ENCODE data around the gene GIT2.

Gene GIT2

DNA sequence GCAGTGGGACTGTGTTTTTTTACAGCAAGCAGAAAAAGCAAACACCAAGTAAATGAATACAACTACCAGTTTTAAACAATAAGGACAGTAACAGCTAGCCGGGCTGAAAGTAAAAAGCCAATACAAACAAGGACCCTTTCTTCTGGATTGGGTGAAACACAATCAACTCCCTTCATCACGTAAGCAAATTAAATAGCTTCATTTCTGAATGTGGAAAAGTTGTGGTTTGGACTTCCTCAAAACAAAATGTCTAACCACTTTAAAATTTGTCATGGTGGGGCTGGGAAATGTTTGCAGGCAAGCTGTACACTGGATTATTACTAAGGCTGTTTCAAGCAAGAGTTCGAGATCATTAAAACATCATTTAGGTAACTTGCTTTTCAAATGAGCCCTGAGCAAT, 48.6 kb downstream of the GIT2 start:
- Histone ChIP-seq H3K27me3 (replicated peaks) (no peaks in the 10 kb centered on the region), H3K4me3 (ENCODE audit: low read depth, low read length) (no peak overlapping the region), H3K36me3 (replicated peaks) (peaks cover 16% of the 10 kb centered on the region), H3K27ac (peak overlapping the region; percentile 9)
- DNase-seq: no peak
- no peak for TF ChIP-seq CTCF (IDR thresholded peaks at IDR 0.05; ENCODE audit: low read depth, low read length, missing control alignments)
- in situ Hi-C loops (cut with HindIII; ENCODE audit: low pct_ligation_motif_present, low sequenced_read_pairs): no loop called here

DNA sequence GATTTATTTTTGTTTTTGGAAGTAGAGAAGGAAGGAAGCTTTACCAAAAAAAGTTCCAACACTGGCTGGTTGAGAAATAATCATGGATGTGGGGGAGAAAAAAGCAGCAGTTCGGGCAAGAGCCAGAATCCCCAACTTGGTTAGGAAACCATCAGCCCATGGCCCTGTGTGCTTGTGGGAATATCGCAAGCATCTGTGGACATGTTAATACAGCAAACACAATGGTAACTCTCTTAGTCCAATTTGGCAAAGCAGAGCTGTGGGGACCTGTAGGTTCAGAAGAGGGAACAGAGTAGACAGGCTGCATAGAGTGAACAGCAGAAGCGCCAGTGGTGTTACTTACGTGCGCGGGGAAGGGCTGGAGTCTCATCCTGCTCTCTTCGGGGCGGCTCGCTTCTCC, 49.3 kb downstream of the GIT2 start:
- H3K4me3 ChIP-seq (ENCODE audit: low read depth, low read length): no peak overlapping the region
- H3K27ac ChIP-seq: peak overlapping the region; percentile 9
- no peaks in the 10 kb centered on the region for H3K27me3 ChIP-seq (replicated peaks)
- H3K36me3 ChIP-seq (replicated peaks): peaks cover 10% of the 10 kb centered on the region
- in situ Hi-C loops (cut with HindIII; ENCODE audit: low pct_ligation_motif_present, low sequenced_read_pairs): no loop called here
- no peak for DNase-seq
- no peak for TF ChIP-seq CTCF (IDR thresholded peaks at IDR 0.05; ENCODE audit: low read depth, low read length, missing control alignments)

DNA sequence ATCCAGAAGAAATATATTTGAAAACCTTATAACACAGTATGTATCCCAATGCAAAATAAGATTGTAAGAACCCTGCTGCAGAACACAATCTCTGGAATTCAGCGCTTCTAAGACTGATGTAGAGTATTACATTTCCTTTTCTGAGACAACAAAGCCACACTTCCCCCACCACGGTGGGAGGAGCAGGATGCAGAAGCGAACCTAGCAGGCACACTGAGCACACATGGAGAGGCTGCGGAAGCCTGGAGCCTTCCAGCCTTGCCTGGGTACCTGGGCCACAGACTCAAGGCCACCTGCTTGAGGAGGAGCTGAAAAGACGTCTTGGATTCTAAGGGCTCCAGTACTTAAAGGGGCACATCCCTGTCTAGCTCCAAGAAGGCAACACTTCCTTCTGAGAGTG, 49.7 kb downstream of the GIT2 start:
- H3K36me3 ChIP-seq (replicated peaks): peaks cover 8% of the 10 kb centered on the region
- in situ Hi-C loops (cut with HindIII; ENCODE audit: low pct_ligation_motif_present, low sequenced_read_pairs): no loop called here
- DNase-seq: peak; percentile 58
- no peaks in the 10 kb centered on the region for H3K27me3 ChIP-seq (replicated peaks)
- TF ChIP-seq CTCF (IDR thresholded peaks at IDR 0.05; ENCODE audit: low read depth, low read length, missing control alignments): no peak
- no peak overlapping the region for H3K27ac ChIP-seq
- H3K4me3 ChIP-seq (ENCODE audit: low read depth, low read length): no peak overlapping the region

DNA sequence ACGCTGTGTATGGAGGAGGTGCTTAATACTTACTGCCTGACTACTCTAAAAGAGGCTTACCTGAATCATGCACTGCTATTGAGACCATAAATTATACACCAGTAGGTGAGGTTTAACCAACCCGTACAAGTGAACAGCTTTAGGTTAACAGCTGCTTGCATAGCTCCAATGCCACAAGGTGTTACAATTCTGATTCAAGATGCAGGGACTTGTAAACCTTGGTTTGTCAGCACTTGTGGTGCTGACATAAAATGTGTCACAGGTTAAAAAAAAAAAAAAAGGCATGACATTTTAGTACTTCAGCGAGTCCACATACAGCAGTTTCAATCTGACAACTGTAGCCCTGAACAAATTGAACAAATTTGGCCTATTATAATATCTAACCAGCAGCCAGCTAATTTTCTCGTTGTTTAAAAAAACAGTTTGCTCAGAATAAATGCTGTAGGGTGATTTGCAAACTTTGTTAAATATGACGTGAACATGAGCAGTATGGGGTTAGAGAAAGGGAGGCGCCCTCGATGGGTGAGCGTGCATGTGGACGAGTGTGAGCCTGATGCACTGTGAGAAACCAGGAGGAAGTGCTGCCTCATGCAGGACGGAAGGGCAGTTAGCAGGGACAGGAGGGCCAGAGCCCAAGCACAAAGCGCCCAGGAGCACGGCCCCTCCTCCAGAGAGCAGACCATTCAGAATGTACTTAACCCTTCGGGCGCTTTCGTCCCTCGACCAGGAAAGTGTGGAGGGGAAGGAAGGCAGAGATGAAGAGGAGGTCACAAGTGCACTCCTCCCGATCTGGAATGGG, 51.4 kb downstream of the GIT2 start:
- no peak overlapping the region for H3K4me3 ChIP-seq (ENCODE audit: low read depth, low read length)
- peak overlapping the region; percentile 55 for H3K27ac ChIP-seq
- peaks cover 3% of the 10 kb centered on the region for H3K36me3 ChIP-seq (replicated peaks)
- in situ Hi-C loops (cut with HindIII; ENCODE audit: low pct_ligation_motif_present, low sequenced_read_pairs): no loop called here
- peak; percentile 31 for TF ChIP-seq CTCF (IDR thresholded peaks at IDR 0.05; ENCODE audit: low read depth, low read length, missing control alignments)
- H3K27me3 ChIP-seq (replicated peaks): no peaks in the 10 kb centered on the region
- peak; percentile 58 for DNase-seq

GRCh38 chr12:109943811-109944210, 52.4 kb downstream of the GIT2 start:
- Histone ChIP-seq H3K27me3 (replicated peaks) (no peaks in the 10 kb centered on the region), H3K36me3 (replicated peaks) (peaks cover 8% of the 10 kb centered on the region), H3K27ac (no peak overlapping the region), H3K4me3 (ENCODE audit: low read depth, low read length) (no peak overlapping the region)
- in situ Hi-C loops (cut with HindIII; ENCODE audit: low pct_ligation_motif_present, low sequenced_read_pairs): no loop called here
- DNase-seq: no peak
- TF ChIP-seq CTCF (IDR thresholded peaks at IDR 0.05; ENCODE audit: low read depth, low read length, missing control alignments): no peak
